Measurements from ENCODE around the gene OSBP2. TPM values are rescaled to one million over a fixed set of nuclear protein-coding genes. Genes with fewer than 3 reads are reported as not detected.

OSBP2 gene
- polyA plus RNA-seq, 1 donor (not counting 4 experiments of a cell fraction or from before 2014, with no cell fraction given): 3.0 TPM

GRCh38 chr22:30720263-30720837, 25.7 kb downstream of the OSBP2 start:
- H3K4me3 ChIP-seq (ENCODE audit: control insufficient read depth in 2 of 3, extremely low read depth in 1 of 3, insufficient read depth in 2 of 3, low read depth in 1 of 3, low read length in 3 of 3): no peak overlapping the region
- no peak overlapping the region for H3K4me2 ChIP-seq (ENCODE audit: control insufficient read depth, extremely low read depth, insufficient read depth, low read depth, low read length)
- H3K27me3 ChIP-seq (ENCODE audit: control insufficient read depth, extremely low read depth, insufficient read depth, low read length): no peaks in the 10 kb centered on the region
- dilution Hi-C loops (cut with MboI; ENCODE audit: extremely low pct_ligation_motif_present, low sequenced_read_pairs): no loop called here
- no peaks in the 10 kb centered on the region for H3K36me3 ChIP-seq (ENCODE audit: control insufficient read depth in 2 of 2, extremely low read depth in 1 of 2, insufficient read depth in 2 of 2, low read length in 2 of 2)
- no peaks in the 10 kb centered on the region for H3K79me2 ChIP-seq (ENCODE audit: control insufficient read depth, insufficient read depth, low read length)
- peaks cover 13% of the 10 kb centered on the region for H3K4me1 ChIP-seq (ENCODE audit: control insufficient read depth, extremely low read depth, insufficient read depth, low read length)
- DNase-seq (ENCODE audit: low read depth, low spot score) (no peak), FAIRE-seq (no peak)
- no peak overlapping the region for H2AFZ ChIP-seq (ENCODE audit: control insufficient read depth, low read length)
- no peaks in the 10 kb centered on the region for H3K9me3 ChIP-seq (ENCODE audit: control insufficient read depth, low read depth, low read length)
- no peaks in the 10 kb centered on the region for H4K20me1 ChIP-seq (ENCODE audit: control insufficient read depth, extremely low read depth, insufficient read depth, low read length)
- no peaks in the 10 kb centered on the region for H3K9me1 ChIP-seq (ENCODE audit: control insufficient read depth, extremely low read depth, insufficient read depth, low read length)
- H3K27ac ChIP-seq (ENCODE audit: control insufficient read depth, insufficient read depth, low read length): no peak overlapping the region
- H3K9ac ChIP-seq (ENCODE audit: control insufficient read depth, extremely low read depth, insufficient read depth, low read length): no peak overlapping the region
- no peak for TF ChIP-seq EZH2 (IDR thresholded peaks at IDR 0.05; ENCODE audit: low read length)
- no peak for TF ChIP-seq CTCF (optimal IDR thresholded peaks at IDR 0.05 in 1 of 3, IDR thresholded peaks at IDR 0.05 in 1 of 3, conservative IDR thresholded peaks at IDR 0.05 in 1 of 3; ENCODE audit: extremely low read depth in 1 of 3, insufficient read depth in 2 of 3, low read length in 3 of 3)

- Histone ChIP-seq H3K4me2 (ENCODE audit: control insufficient read depth, extremely low read depth, insufficient read depth, low read depth, low read length) (no peak overlapping the region), H3K9me3 (ENCODE audit: control insufficient read depth, low read depth, low read length) (no peaks in the 10 kb centered on the region), H4K20me1 (ENCODE audit: control insufficient read depth, extremely low read depth, insufficient read depth, low read length) (no peaks in the 10 kb centered on the region), H3K36me3 (ENCODE audit: control insufficient read depth in 2 of 2, extremely low read depth in 1 of 2, insufficient read depth in 2 of 2, low read length in 2 of 2) (no peaks in the 10 kb centered on the region), H3K27me3 (ENCODE audit: control insufficient read depth, extremely low read depth, insufficient read depth, low read length) (no peaks in the 10 kb centered on the region), H2AFZ (ENCODE audit: control insufficient read depth, low read length) (no peak overlapping the region), H3K9ac (ENCODE audit: control insufficient read depth, extremely low read depth, insufficient read depth, low read length) (no peak overlapping the region), H3K79me2 (ENCODE audit: control insufficient read depth, insufficient read depth, low read length) (no peaks in the 10 kb centered on the region), H3K4me1 (ENCODE audit: control insufficient read depth, extremely low read depth, insufficient read depth, low read length) (peaks cover 13% of the 10 kb centered on the region), H3K9me1 (ENCODE audit: control insufficient read depth, extremely low read depth, insufficient read depth, low read length) (no peaks in the 10 kb centered on the region), H3K4me3 (ENCODE audit: control insufficient read depth in 2 of 3, extremely low read depth in 1 of 3, insufficient read depth in 2 of 3, low read depth in 1 of 3, low read length in 3 of 3) (no peak overlapping the region), H3K27ac (ENCODE audit: control insufficient read depth, insufficient read depth, low read length) (no peak overlapping the region)
- FAIRE-seq (no peak), DNase-seq (ENCODE audit: low read depth, low spot score) (no peak)
- TF ChIP-seq CTCF (optimal IDR thresholded peaks at IDR 0.05 in 1 of 3, IDR thresholded peaks at IDR 0.05 in 1 of 3, conservative IDR thresholded peaks at IDR 0.05 in 1 of 3; ENCODE audit: extremely low read depth in 1 of 3, insufficient read depth in 2 of 3, low read length in 3 of 3): no peak
- no peak for TF ChIP-seq EZH2 (IDR thresholded peaks at IDR 0.05; ENCODE audit: low read length)
- dilution Hi-C loops (cut with MboI; ENCODE audit: extremely low pct_ligation_motif_present, low sequenced_read_pairs): no loop called here
These were observed 27.1 kb downstream of the OSBP2 start for GRCh38 chr22:30721741-30722140.

Measured in keratinocyte (primary cell).